GM18498 (cell line): ENCODE data around the gene RPL26.
"Not testable (repeated sequence)": the region's sequence is repeated elsewhere in the genome, so short reads cannot be mapped to it uniquely, and the experiment has no call there.

Experiments used
- ATAC-seq: cut with Tn5 transposase; IDR thresholded peaks from one replicate; pipeline ENCODE4 v1.9.1; 2021; ENCODE audit warnings: mild to moderate bottlenecking, moderate library complexity; ENCODE audit not compliant: unreplicated experiment

The RPL26 gene

GRCh38 chr17:8369944-8370343 lies 13.0 kb downstream of the RPL26 start:
- ATAC-seq = no peak

DNA sequence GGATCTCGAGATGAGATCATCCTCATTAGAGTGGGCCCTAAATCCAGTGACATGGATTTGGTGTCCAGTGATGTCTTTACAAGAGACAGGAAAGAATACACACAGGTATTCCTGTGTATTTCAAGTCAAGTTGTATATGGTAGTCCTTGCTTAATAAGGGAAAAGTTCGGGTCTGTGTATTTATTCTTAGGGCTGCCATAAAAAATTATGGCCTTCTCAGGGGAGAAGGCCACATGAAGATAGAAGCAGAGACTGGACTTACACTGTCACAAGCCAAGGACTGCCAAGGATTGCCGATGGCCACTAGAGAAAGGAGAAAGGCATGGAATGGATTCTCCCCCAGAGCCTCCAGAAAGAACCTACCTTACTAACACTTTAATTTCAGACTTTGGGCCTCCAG lies 14.8 kb downstream of the RPL26 start:
- no peak for ATAC-seq

DNA sequence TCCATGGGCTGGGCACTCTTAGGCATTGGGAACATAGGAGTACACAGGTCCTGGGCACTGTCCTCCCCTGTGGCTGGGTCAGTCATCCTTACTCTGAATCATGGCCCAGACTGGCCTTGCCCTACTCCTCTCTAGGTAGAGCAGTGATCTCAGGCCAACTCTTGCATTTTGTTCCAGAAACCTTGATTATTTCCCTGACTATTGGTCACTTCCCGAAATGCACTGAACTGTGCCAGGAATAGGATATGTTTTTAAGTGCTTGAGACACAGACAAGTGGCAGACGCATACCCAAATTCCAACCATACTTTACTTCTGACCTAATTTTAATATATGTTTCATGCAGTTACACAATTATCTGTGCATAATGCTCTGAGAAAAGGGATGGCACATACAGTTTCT lies 16.8 kb downstream of the RPL26 start:
- ATAC-seq = no peak

GRCh38 chr17:8365143-8365542 lies 17.9 kb downstream of the RPL26 start:
- ATAC-seq = no peak

DNA sequence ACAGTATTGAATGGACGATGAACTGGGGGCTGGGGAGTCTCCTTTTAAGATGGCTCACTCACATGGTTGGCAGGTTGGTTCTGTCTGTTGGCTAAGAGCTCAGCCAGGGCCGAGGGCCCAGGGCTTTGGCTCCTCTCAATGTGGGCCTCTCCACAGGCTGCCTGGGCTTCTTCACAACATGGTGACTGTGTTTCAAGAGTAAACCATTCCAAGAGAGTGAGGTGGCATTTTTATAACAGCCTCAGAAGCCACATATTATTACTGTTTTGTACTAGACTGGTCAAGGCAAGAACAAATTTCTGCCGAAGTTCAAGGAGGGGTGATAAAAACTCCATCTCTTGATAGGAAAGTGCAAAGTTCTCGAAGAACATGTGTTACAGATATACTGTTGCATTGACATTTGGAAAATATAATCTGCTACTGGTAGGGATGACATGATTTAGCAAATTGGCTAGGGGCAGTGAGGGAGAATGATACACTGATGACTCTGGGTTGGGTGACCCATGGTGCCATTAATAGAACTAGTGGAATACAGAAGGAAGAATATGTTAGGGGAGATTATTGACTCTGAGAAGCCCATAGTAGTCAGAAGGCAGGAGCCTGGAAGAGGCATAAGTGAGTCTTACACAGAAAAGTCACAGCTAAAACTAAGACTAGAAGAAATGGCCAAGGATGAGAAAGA lies 20.2 kb downstream of the RPL26 start:
- ATAC-seq = no peak

GRCh38 chr17:8360751-8361150 lies 22.2 kb downstream of the RPL26 start:
- no peak for ATAC-seq

DNA sequence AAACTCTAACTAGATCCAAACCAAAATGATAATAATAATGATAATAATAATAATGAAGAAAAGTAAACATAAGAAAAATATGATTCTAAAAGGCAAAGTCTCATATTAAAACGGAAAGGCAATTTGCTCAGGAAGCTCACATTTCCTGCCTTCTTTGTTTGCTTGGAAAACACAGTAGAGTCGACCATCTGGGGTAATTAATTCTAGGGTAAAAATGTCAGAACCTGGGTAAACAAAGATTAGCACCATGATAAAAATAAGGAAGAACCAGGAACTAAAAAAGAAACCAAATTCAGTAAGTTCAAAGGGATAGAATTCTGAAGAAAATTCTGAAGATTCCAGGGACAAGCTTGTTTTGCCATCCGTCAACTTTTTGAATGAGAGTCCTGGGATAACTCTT lies 22.7 kb downstream of the RPL26 start:
- ATAC-seq = no peak

- no peak for ATAC-seq
Measured at GRCh38 chr17:8359769-8360168, 23.2 kb downstream of the RPL26 start.

DNA sequence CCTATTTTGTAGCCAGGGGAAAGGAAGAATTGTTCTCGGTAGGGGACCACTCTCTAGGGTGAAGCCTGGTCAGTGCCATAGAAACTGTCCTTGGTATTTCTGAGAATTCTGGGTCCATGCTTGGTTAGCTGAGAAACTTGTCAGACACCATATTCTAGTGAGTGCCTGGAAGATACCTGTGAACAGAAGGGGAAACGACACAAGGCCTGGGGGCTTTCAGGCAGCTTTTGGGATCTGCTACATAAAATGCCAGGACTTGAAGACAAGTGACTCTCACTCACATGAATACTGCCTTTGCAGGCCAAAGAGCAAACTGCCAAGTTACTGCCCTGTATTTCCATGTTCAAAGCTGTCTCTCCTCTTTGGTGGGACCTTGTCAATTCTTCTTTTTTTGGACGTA lies 25.1 kb downstream of the RPL26 start:
- no peak for ATAC-seq

GRCh38 chr17:8354236-8354635 lies 28.8 kb downstream of the RPL26 start:
- no peak for ATAC-seq

DNA sequence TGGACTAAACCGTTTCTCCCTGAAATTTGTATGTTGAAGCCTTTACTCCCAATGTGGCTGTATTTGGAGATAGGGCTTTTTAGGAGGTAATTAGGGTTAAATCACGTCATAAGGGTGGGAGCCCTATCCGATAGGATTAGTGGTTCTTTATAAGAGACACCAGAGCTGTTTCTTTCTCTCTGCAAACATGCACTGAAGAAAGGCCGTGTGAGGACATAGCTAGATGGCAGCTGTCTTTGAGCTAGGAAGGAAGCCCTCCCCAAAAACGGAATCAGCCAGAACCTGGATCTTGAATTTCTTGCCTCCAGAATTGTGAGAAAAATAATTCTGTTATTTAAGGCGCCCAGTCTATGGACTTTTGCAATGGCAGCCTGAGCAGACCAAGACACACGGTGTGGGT lies 29.3 kb downstream of the RPL26 start:
- ATAC-seq = no peak

GRCh38 chr17:8350339-8350738 lies 32.7 kb downstream of the RPL26 start:
- no peak for ATAC-seq

- not testable (repeated sequence) for ATAC-seq
Measured at GRCh38 chr17:8347001-8347400, 36.0 kb downstream of the RPL26 start.

DNA sequence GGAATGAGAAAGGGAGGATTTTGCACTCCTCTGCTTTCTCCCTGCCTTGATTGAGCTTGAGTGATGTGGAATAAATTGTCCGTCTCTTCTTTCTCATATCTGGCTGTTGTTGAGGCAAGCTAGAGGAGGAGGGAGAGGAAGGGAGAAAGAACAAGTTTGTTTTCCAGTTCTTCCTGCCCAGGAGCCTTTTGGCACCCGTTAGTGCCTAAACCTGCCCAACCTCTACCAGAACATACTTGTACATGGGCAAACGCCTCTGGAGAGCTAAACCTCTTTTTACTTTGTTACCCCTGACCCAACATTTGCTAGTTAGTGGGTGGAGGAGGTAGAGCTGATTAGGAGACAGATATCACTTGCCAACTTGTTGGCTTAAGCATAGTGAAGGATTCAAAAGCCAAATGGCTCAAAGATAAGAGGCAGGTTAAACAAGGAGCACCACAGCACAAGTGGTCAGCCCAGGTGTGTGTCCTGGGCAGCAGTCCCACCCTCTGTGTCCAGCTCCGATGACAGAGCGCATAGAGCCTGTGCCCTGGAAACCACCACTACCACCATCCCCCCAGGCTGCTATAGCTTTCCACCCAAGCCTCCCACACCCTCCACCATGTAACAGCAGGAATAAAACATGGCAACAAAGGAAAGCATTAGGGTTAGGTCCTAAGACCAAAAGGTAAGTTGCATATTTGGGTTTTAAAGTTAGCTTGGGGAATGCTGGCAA lies 36.9 kb downstream of the RPL26 start:
- ATAC-seq = no peak

GRCh38 chr17:8345052-8345690 lies 37.8 kb downstream of the RPL26 start:
- no peak for ATAC-seq

DNA sequence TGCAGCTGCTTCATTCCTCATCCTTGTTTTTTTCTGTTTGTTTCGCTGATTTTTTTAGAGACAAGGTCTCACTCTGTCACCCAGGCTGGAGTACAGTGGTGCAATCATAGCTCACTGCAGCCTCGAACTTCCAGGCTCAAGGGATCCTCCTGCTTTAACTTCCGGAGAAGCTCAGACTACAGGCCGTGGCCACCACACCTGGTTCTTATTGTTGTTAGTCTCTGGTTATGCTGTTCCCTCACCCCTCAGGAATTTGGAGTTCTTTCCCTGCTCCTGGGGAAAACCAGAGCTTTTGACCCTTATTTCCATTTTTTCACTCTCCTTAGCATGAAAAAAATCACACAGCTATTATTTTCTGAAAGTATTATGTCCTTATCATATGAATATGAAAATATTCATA lies 41.5 kb downstream of the RPL26 start:
- no peak for ATAC-seq

DNA sequence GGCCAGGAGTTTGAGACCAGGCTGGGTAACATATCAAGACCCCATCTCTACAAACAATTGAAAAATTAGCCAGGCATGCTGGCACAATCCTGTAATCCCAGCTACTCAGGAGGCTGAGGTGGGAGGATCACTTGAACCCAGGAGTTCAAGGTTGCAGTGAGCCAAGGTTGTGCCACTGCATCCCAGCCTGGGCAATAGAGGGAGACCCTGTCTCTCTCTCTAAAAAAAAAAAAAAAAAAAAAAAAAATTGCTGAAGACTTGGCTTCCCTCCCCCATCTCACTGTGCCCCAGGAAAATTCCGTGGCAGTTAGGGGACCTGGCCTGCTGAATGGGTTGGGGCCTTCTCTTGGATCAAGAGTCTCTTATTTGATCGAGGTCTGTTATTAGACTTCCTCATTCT lies 43.5 kb downstream of the RPL26 start, which contains the start of gene ODF4:
Gene ODF4, plus strand, starts transcription at position 301 of the 400 bp plus-strand sequence. CDS start 212 bp downstream, outside the sequence.
- ATAC-seq = no peak

- ATAC-seq = no peak
Measured at GRCh38 chr17:8338753-8339140, 44.2 kb downstream of the RPL26 start.

DNA sequence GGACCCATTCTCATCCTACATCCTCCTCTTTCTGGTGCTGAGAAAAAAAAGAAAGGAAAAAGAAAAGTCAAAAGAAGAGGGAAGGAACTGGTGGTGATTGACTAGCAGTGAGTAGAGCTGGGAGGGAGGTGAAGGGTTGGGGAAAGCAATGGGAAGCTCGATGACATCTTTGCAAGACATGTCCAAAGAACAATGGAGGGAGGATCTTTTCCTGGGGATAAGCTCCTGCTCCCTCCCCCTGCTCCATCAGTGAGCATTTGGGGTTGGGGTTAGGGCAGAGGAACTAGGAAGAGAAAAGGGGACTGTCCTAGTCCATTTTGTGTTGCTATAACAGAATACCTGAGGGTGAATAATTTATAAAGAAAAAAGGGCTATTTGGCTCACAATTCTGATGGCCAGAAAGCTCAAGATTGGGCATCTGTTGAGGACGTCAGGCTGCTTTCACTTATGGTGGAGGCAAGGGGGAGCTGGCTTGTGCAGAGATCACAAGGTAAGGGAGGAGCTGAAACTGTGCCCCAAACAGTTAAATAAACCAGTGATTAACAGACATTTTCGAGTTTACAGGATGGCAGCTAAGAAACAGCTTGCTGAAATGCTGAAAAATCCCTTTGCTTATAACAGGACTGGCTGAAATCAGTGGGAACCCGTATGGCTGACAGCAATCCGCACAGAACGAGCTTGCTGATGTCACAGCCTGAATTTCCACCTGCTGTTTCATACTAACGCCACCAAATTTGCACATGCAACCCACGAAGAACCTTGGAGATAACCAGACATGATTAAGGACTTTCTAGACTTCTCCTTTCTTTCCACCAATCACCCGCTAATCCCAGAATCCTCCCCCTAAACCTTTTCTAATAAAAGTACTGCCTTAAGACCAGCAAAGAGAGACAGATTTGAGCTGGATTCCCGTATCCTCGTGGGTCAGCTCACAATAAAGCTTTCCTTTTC lies 44.9 kb downstream of the RPL26 start:
- ATAC-seq = no peak

- ATAC-seq = no peak
Measured at GRCh38 chr17:8333281-8333680, 49.7 kb downstream of the RPL26 start.

DNA sequence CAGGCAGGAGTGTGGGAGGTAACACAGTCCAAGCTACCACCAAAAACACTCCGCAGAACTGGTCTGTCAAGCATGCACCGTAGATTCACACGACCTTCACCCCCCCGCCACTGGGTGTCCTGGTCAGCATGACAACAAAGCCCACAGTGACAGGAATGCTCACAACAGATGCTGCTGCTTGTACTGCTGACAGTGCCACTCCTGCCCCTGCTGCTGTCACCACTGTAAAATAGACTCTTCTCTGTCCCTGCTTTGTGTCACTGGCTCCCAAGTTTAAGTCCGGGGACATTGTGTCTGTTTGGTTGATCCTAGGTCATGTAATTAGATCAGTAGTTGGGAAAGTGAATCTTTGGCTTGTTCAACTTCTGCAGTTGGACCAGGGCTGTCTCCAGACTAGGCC lies 50.3 kb downstream of the RPL26 start:
- no peak for ATAC-seq
